CD4-positive, CD25-positive, alpha-beta regulatory T cell (primary cell): ENCODE results near the gene FBF1. TPM values are rescaled to one million over a fixed set of nuclear protein-coding genes. Genes with fewer than 3 reads are reported as not detected.

ENCODE experiments used
- ATAC-seq, 2 donors: fragments of 150-1000 bp; cut with Tn5 transposase; one replicate each; pipeline ENCODE4 v1.10.0; 2021; ENCODE audit warnings: low read depth in 2 of 2, moderate number of reproducible peaks in 2 of 2, moderate library complexity in 1 of 2
- DNase-seq, 3 donors: peaks; one replicate each; pipeline versions ENCODE4 v3.0.0 to v3.0.0-alpha.2; 2012 to 2022; ENCODE audit warnings: mixed read lengths in 1 of 3
- H3K27ac ChIP-seq: one replicate; pipeline ENCODE4 v1.7.0; 2013; ENCODE audit warnings: mild to moderate bottlenecking, low read length; ENCODE audit not compliant: insufficient read depth, poor library complexity, severe bottlenecking
- H3K27me3 ChIP-seq: one replicate; pipeline ENCODE4 v1.7.0; 2013; ENCODE audit warnings: low read length; ENCODE audit not compliant: control insufficient read depth, insufficient read depth
- H3K36me3 ChIP-seq: one replicate; pipeline ENCODE4 v1.7.0; 2013; ENCODE audit warnings: mild to moderate bottlenecking, low read length, moderate library complexity; ENCODE audit not compliant: control insufficient read depth, insufficient read depth
- H3K4me1 ChIP-seq: 2 replicates; pipeline ENCODE4 v1.7.0; 2013; ENCODE audit warnings: mild to moderate bottlenecking, low read length; ENCODE audit not compliant: insufficient read depth, control insufficient read depth, poor library complexity, severe bottlenecking
- H3K4me3 ChIP-seq: one replicate; pipeline ENCODE4 v1.7.0; 2013; ENCODE audit warnings: low read depth, mild to moderate bottlenecking, low read length, moderate library complexity
- H3K9me3 ChIP-seq, 2 experiments: 1 replicate in 1 of 2; 2 replicates in 1 of 2; pipeline ENCODE4 v1.7.0; 2013; ENCODE audit warnings: low read length in 2 of 2, mild to moderate bottlenecking in 1 of 2, moderate library complexity in 1 of 2; ENCODE audit not compliant: control insufficient read depth in 2 of 2
- H3K27ac Mint-ChIP-seq, 3 donors: one replicate each; pipeline ENCODE4 v1.8.0; 2020 to 2022; ENCODE audit warnings: mild to moderate bottlenecking in 3 of 3, mixed read lengths in 3 of 3, moderate library complexity in 2 of 3
- H3K27me3 Mint-ChIP-seq: one replicate; pipeline ENCODE4 v1.8.0; 2022; ENCODE audit warnings: mild to moderate bottlenecking, mixed read lengths
- H3K36me3 Mint-ChIP-seq: one replicate; pipeline ENCODE4 v1.8.0; 2020; ENCODE audit warnings: mixed read lengths
- H3K4me1 Mint-ChIP-seq, 4 donors: one replicate each; pipeline ENCODE4 v1.8.0; 2020 to 2022; ENCODE audit warnings: mixed read lengths in 4 of 4, mild to moderate bottlenecking in 1 of 4
- H3K4me3 Mint-ChIP-seq, 4 donors: one replicate each; pipeline ENCODE4 v1.8.0; 2020 to 2022; ENCODE audit warnings: mild to moderate bottlenecking in 4 of 4, mixed read lengths in 4 of 4, moderate library complexity in 3 of 4
- H3K9me3 Mint-ChIP-seq, 7 donors: one replicate each; pipeline ENCODE4 v1.8.0; 2020 to 2022; ENCODE audit warnings: mixed read lengths in 7 of 7, mild to moderate bottlenecking in 3 of 7, moderate library complexity in 2 of 7
- polyA plus RNA-seq, 4 donors: library from polyadenylated mRNA; unstranded; fragments of 300-500 nt; fragmentation: Illumina TruSeq; gene quantifications; one replicate each; pipeline ENCODE4 v1.2.3, GENCODE V29; 2021
- total RNA-seq: library from RNA; stranded (reverse); gene quantifications from one replicate; pipeline ENCODE4 v1.2.3, GENCODE V29; 2022

Gene FBF1
- total and polyA plus RNA-seq, 5 donors from 2014 or later, result 1.7 to 15.5 (median 2.9) TPM

GRCh38 chr17:75925912-75926311 is 14.9 kb downstream of the FBF1 start:
- Histone ChIP-seq H3K27me3 (no peaks in the 10 kb centered on the region), H3K4me3 (no peak overlapping the region), H3K36me3 (no peaks in the 10 kb centered on the region), H3K27ac (no peak overlapping the region), H3K9me3 (no peaks in the 10 kb centered on the region), H3K4me1 (no peaks in the 10 kb centered on the region)
- Mint-ChIP-seq H3K4me1 (no peaks in the 10 kb centered on the region), H3K36me3 (peaks cover 4% of the 10 kb centered on the region), H3K27ac (no peak overlapping the region), H3K27me3 (no peaks in the 10 kb centered on the region), H3K4me3 (no peak overlapping the region), H3K9me3 (no peaks in the 10 kb centered on the region)
- DNase-seq (no peak), ATAC-seq (no peak)

GRCh38 chr17:75925103-75925502 is 15.7 kb downstream of the FBF1 start:
- Histone ChIP-seq H3K27me3 (no peaks in the 10 kb centered on the region), H3K4me3 (no peak overlapping the region), H3K9me3 (no peaks in the 10 kb centered on the region), H3K27ac (no peak overlapping the region), H3K36me3 (no peaks in the 10 kb centered on the region), H3K4me1 (no peaks in the 10 kb centered on the region)
- no peak overlapping the region for H3K27ac Mint-ChIP-seq
- no peaks in the 10 kb centered on the region for H3K9me3 Mint-ChIP-seq
- ATAC-seq, result no peak
- H3K27me3 Mint-ChIP-seq, result no peaks in the 10 kb centered on the region
- H3K4me1 Mint-ChIP-seq, result no peaks in the 10 kb centered on the region
- H3K4me3 Mint-ChIP-seq, result no peak overlapping the region
- H3K36me3 Mint-ChIP-seq, result peaks cover 4% of the 10 kb centered on the region
- DNase-seq, result no peak

- Mint-ChIP-seq H3K4me1 (no peaks in the 10 kb centered on the region), H3K27ac (no peak overlapping the region), H3K36me3 (no peaks in the 10 kb centered on the region), H3K9me3 (no peaks in the 10 kb centered on the region), H3K4me3 (no peak overlapping the region), H3K27me3 (no peaks in the 10 kb centered on the region)
- ATAC-seq (no peak), DNase-seq (no peak)
- Histone ChIP-seq H3K9me3 (no peaks in the 10 kb centered on the region), H3K36me3 (no peaks in the 10 kb centered on the region), H3K4me3 (no peak overlapping the region), H3K27ac (no peak overlapping the region), H3K27me3 (no peaks in the 10 kb centered on the region), H3K4me1 (no peaks in the 10 kb centered on the region)
These were observed 17.6 kb downstream of the FBF1 start for GRCh38 chr17:75922963-75923874.

- Mint-ChIP-seq H3K27ac (peak overlapping the region in 1 of 3 donors; percentile 34), H3K9me3 (no peaks in the 10 kb centered on the region), H3K4me1 (peaks cover 0 to 1% (median 0%) of the 10 kb centered on the region in 4 donors), H3K27me3 (no peaks in the 10 kb centered on the region), H3K4me3 (no peak overlapping the region), H3K36me3 (no peaks in the 10 kb centered on the region)
- H3K9me3 ChIP-seq, result no peaks in the 10 kb centered on the region
- H3K4me1 ChIP-seq, result no peaks in the 10 kb centered on the region
- ATAC-seq (no peak), DNase-seq (no peak)
- H3K27ac ChIP-seq, result no peak overlapping the region
- no peak overlapping the region for H3K4me3 ChIP-seq
- no peaks in the 10 kb centered on the region for H3K27me3 ChIP-seq
- H3K36me3 ChIP-seq, result no peaks in the 10 kb centered on the region
These were observed 18.5 kb downstream of the FBF1 start for GRCh38 chr17:75922173-75922961.

GRCh38 chr17:75921596-75921995 is 19.2 kb downstream of the FBF1 start:
- ATAC-seq, result no peak
- peaks cover 0 to 6% (median 3%) of the 10 kb centered on the region in 4 donors for H3K4me1 Mint-ChIP-seq
- no peaks in the 10 kb centered on the region for H3K27me3 ChIP-seq
- no peak overlapping the region for H3K27ac Mint-ChIP-seq
- no peak overlapping the region for H3K4me3 Mint-ChIP-seq
- no peaks in the 10 kb centered on the region for H3K9me3 Mint-ChIP-seq
- no peaks in the 10 kb centered on the region for H3K36me3 Mint-ChIP-seq
- no peaks in the 10 kb centered on the region for H3K27me3 Mint-ChIP-seq
- no peak overlapping the region for H3K27ac ChIP-seq
- no peak overlapping the region for H3K4me3 ChIP-seq
- H3K4me1 ChIP-seq, result no peaks in the 10 kb centered on the region
- no peak for DNase-seq
- no peaks in the 10 kb centered on the region for H3K36me3 ChIP-seq
- no peaks in the 10 kb centered on the region for H3K9me3 ChIP-seq

- Mint-ChIP-seq H3K27me3 (no peaks in the 10 kb centered on the region), H3K9me3 (no peaks in the 10 kb centered on the region), H3K4me3 (no peak overlapping the region), H3K27ac (no peak overlapping the region), H3K36me3 (peaks cover 3% of the 10 kb centered on the region), H3K4me1 (peaks cover 0 to 6% (median 3%) of the 10 kb centered on the region in 4 donors)
- H3K27me3 ChIP-seq, result no peaks in the 10 kb centered on the region
- H3K9me3 ChIP-seq, result no peaks in the 10 kb centered on the region
- H3K27ac ChIP-seq, result no peak overlapping the region
- no peaks in the 10 kb centered on the region for H3K36me3 ChIP-seq
- DNase-seq, result no peak
- no peaks in the 10 kb centered on the region for H3K4me1 ChIP-seq
- H3K4me3 ChIP-seq, result no peak overlapping the region
- no peak for ATAC-seq
These were observed 20.7 kb downstream of the FBF1 start for GRCh38 chr17:75920045-75920560.

- no peak overlapping the region for H3K27ac ChIP-seq
- no peaks in the 10 kb centered on the region for H3K36me3 ChIP-seq
- H3K27ac Mint-ChIP-seq, result no peak overlapping the region
- no peak overlapping the region for H3K4me3 Mint-ChIP-seq
- H3K27me3 Mint-ChIP-seq, result no peaks in the 10 kb centered on the region
- H3K4me3 ChIP-seq, result no peak overlapping the region
- DNase-seq (no peak), ATAC-seq (no peak)
- no peaks in the 10 kb centered on the region for H3K4me1 ChIP-seq
- H3K36me3 Mint-ChIP-seq, result peaks cover 5% of the 10 kb centered on the region
- no peaks in the 10 kb centered on the region for H3K27me3 ChIP-seq
- H3K4me1 Mint-ChIP-seq, result peaks cover 0 to 6% (median 3%) of the 10 kb centered on the region in 4 donors
- H3K9me3 ChIP-seq, result no peaks in the 10 kb centered on the region
- no peaks in the 10 kb centered on the region for H3K9me3 Mint-ChIP-seq
These were observed 21.2 kb downstream of the FBF1 start for GRCh38 chr17:75919611-75920010.
